DMS53 (cell line): Measurements from ENCODE around the gene TBCC.

ENCODE experiments used
- DNase-seq: peaks from one replicate; lab custom pipeline; 2025; lab: John Stamatoyannopoulos, UW

Gene TBCC

DNA sequence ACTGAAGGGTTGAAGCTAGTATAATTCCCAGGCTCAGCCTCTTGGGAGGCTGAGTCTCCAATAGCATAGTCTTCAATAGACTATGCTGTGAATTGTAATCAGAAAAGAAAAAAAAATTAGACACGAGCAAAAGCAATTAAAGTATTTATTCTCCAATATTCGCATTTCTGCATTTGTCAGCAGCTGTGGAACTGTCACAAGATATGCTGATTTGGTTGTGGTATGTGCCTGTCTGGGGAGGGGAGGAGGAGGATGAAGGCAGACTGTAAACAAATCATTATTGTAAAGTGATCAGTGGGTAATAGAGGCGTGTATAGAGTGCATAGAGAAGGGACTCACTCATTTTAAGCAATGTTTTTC, 25.8 kb upstream of the TBCC start:
- no peak for DNase-seq

DNA sequence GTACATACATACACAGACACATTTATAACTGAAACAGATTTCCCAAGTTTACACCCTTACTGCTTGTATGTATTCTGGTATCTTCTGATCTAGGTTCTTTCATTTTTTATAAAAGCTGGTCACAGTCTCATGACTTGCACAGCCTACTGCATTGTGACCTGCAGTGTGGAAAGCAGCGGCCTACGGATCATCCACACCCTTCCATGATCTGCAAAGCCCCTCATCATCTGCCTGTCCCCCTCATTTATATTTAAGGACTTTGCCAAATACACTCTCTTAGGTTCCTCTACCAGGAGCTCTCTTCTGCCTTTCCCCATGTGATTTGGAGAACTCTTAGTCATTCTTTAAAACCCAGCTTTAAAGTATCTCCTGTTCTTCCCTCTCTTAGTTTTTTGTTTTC, 23.9 kb upstream of the TBCC start:
- no peak for DNase-seq

DNA sequence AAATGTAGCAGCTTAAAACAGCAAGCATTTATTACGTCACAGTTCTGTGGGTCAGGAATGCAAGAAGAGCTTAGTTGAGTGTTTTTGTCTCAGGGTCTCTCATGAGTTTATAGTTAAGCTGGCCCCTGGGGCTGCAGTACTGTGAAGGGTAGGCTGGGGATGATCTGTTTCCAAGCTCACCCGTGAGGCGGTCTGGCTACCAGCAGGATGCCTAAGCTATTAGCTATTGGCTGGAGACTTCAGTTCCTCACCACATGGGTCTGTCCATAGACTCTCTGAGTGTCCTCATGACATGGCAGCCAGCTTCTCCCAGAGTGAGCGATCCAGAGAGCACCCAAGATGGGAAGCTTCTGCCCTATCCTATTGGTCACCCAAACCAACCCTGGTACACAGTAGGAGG, 23.1 kb upstream of the TBCC start:
- DNase-seq: no peak

DNA sequence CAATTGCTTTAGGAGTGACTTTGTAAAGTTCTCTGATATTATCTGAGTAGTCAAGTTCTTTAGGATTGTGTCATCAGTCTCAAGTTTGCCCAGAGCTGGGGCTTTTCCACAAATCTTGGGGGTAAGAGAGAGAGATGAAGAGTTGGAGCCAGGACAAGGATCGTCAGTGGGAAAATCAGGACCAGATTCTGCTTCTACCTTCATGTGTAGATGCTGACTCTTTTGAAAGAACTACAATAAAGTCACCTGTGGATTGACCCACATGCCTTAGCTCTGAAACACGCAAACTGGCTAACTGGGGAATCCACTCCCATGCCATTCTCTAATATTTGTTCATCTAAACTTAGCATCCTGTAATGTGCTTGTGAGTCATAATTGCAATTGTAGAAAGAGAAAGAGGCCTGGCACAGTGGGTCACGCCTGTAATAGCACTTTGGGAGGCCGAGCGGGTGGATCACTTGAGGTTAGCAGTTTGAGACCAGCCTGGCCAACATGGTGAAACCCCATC, 20.3 kb upstream of the TBCC start:
- DNase-seq: no peak

DNA sequence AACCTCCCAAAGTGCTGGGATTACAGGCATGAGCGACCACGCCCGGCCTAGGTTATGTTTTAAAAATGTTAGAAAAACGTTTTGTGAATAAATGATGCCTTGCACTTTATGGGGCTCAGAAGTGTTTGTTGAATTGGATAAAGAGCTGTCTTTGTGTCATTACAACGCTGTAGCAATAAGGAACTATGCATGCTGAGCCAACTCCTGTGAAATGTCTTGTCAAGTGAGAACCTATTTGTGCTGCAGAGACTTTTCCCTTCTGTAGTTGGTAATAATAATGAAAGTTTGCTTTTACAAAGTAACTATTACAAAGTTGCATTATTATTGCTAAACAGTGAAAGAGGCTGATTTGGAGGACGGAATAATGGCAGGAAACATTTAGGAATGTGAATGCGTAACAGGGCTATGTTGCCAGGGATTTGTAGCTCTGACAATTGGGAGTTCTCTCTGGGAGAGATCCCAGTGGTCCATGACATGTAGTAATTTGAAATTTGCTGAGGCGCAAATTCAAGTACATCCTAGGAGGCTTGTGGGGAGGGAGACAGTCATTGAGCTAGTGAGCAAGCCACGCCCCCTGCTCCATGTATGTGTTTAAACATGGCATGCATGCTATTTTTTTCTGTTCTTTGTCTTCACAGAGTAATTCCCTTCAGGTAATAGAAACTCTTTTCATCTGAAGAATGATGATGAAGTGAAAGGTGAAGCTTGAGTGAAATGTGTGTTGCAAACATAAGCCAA, 19.2 kb upstream of the TBCC start:
- DNase-seq: no peak

DNA sequence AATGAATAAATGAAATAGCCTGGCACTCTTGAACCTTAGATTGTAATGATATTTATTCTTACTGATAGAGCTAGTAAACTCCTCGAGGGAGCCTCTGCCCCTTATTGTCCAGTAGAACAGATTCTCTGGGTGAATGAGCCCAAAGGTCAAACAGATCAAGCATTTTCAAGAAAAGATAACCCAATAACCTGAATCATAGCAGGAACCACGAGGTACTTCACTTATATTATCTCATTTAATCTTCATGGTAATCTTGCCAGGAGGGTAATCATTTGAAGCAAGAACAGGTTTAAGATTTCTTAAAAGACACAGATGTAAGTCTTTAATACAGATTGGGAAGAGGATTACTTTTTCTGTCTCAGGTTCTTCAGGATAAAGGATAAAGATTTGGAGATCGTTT, 17.0 kb upstream of the TBCC start:
- no peak for DNase-seq

DNA sequence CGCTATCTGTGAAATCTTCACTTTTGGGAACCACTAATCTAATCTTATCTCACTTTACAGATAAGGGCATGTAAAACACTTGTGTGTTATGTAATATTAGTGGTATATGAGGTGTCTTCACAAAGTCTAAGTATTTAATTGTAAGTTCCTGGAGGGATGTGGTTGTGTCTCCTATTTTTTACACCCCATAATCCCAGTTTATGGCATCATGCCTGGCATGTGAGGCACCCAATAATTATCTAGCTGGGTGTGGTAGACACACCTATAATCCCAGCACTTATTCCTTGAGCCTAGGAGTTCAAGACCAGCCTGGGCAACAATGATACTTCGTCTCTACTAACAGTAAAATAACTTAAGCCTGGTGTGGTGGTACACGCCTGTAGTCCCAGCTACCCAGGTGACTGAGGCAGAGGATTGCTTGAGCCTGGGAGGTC, 16.5 kb upstream of the TBCC start:
- DNase-seq: no peak

DNA sequence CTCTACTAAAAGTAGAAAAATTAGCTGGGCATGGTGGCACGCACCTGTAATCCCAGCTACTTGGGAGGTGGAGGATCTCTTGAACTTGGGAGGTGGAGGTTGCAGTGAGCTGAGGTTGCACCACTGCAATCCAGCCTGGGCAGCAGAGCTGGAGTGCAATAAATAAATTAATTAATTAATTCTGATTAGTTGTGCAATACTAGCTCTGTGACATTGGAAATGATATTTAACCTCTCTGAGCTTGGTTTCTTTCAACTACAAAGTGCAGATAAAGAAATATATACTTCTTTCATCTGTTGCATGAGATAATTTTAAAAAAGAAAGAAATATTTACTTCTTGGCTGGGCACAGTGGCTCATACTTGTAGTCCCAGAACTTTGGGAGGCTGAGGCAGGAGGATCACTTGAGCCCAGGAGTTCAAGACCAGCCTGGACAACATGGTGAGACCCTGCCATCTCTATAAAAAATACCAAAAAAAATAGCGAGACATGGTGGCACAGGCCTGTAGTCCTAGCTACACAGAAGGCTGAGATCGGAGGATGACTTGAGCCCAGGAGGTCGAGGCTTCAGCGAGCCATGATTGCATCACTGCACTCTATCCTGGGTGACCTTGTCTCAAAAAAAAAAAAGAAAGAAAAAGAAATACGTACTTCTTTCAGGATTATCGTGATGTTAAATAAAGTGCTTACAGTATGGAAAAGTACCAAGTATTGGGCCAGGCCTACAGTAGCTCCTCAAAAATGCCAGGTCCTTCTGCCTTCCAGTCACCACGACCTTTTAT, 15.6 kb upstream of the TBCC start:
- DNase-seq: no peak

DNA sequence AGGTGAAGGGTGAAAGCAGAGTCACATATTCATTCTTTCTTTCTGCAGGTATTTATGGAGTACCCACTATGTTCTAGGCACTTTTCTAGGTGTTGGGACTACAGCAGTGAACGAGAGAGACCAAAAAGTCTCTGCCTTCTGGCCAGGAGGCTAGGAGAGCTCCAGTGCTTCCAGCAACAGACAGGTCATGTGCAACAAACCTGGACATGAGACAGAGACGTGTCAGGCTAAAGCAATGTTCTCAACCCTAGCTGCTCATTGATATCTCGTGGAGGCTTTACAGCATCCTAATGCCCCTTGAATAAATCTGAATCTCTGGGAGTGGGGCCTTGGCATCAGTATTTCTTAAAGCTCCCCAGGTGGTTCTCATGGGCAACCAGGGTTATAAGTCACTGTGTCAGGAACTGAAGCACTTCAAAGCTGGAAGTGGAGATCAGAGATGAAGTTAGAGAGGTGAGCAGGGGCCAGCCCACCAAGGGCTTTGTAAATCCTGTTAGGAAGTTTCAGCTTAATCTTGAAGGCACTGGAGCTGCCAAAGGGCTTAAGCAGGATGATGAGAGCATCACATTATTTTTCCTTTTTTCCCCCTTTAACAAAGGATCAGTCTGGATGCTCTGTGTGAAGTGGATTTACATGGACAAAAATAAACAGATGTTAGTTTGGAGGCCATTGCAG, 13.0 kb upstream of the TBCC start:
- DNase-seq: no peak

DNA sequence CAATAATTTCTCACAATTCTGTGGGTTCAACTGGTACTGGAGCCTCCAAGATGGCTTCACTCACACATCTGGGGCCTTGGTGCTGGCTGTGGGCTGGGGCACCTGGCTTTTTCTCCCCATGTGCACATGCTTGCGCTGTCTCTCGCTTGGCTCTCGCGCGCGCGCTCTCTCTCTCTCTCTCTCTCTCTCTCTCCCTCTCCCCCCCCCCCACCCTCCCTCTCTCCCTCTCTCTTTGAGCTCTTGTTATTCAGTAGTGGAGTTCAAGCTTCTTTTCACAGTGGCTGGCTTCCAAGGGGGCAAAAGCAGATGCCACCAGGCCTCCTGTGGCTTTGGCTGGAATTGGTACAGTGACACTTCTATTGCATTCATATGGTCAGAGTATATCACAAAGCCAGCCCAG, 10.8 kb upstream of the TBCC start:
- no peak for DNase-seq

DNA sequence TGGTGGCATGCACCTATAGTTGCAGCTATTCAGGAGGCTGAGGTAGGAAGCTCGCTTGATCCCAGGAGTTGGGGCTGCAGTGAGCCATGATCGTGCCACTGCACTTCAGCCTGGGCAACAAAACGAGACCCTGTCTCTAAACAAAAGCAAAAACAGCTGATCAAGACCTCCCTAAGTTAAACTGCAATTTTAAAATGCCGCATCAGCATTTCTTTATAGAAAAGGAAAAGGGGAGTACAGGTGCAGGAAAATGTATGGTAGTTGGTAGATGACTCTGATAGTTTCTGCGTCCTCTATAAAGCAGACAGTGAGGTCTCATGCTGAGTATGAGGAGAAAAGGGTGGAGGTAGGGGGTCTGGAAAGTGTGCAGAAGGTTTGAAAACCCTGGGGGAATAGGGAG, 8.9 kb upstream of the TBCC start:
- no peak for DNase-seq

DNA sequence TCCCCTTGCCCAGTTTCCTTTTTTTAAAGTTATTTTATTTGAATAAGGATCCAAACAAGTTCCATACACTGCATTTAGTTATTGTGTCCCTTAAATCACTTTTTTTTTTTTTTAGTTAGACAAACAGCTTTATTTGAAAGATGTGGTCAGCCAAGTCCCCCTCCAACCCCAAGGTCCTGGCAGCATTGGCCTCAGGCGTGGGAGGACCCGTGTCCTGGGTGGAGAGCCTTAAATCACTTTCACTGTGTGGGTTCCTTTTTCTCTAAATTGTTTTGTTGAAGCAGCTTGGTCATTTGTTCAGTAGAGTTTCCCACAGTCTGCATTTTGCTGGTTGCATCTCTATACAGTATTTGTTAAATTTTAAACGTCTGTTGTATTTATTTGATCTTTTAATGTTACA, 5.2 kb upstream of the TBCC start:
- no peak for DNase-seq

DNA sequence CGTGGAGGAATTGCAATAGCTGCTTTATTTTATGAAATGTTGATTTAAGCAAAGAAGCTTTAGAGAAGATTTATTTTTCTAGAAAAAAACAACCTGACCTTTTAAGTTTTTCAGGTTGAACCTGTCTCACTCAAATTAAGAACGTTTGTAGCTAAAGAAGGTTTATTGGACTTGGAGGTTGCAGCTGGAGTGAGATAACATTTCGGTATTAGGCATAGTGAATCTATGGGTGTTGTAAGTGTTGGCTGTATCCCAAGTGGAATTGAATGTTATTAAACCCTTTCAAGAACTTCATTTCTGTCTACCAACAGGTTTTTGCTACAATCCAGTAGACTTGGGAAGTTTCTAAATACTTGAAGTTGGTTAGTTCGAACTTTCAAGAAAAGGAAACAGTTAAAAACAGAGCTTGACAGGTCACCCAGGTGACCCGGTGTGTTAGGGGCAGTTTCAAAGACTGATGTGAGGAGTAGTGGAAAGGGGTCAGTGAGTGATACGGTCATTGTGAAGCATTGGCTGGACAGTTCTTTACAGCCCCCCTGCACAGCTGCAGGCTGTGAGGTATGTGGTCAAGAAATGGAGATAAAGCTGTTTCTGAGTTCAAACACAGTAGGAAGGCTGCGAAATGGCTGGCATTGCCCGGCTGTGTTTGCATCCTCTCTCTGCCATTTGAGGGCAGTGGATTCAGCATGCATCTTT, 2.4 kb upstream of the TBCC start:
- DNase-seq: no peak

DNA sequence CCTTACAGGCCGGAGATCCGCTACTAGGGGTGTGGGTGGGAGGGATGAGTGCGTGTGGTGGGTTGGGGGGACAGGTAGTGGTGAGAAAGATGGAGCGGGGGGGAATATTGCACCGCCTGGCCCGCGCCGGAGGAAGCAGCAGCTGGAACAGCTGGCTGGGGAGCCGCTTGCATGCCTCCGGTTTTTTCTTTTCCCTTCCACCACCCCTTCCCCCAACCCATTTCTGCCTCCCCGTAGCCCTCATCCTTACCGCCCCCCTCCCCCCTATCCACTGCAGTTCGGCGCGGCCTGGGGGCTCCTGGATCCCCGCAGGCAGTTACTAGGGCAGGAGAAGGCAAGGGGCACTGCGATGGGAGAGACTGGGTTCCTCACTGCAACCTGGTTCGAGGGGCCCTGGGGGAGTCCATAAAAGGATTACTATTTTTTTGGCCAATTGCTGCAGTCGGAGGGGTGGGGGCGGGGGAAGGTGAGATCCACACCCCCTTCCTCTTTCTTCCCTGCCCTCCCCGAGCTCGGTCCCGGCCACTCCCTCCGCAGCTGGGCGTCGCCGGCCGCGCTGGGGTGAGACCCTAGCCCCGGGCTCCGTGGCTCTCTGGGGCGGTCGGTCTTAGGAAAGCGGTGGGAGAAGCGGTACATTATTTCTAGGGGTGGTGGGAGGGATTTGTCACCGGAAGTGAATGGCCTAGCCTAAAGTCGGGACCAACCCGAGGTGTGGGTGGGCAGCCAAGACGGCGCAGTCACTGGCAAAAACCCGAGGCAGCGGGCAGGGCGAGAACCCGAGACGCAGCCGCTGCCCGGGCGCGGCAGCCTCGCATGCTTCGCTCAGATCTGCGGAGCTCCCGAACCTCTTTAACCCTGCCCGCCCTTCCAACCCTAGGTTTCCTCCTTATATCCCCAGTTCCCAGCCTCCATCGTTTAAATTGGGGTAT, 824 bp upstream of the TBCC start:
- DNase-seq: peak; percentile 90

DNA sequence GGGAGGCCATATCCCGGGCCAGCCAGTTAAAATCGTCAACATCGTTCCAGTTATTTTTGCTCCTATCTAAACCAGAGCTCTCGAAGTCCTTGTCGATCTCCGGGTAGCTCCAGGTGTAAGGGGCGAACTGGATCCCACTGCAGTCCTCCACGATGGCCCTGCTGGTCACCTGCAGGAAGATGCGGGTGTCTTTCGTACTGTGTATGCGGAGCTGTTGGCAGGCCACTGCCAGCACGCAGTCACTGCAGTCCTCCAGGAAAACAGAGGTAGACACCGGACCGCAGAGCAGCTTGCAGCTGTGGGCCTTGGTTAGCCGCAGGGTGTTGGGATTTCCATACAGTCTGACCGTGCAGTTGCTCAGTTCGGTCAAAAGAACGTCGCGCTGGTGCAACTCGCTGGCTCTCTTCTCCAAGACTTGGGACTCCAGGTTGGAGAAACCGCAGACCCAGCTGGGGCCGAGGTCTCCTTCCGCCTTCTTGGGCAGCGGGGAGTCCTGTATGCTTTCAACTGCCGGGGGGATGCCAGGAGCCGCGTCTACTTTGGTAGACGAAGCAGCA, 742 bp downstream of the TBCC start:
- peak; percentile 69 for DNase-seq

DNA sequence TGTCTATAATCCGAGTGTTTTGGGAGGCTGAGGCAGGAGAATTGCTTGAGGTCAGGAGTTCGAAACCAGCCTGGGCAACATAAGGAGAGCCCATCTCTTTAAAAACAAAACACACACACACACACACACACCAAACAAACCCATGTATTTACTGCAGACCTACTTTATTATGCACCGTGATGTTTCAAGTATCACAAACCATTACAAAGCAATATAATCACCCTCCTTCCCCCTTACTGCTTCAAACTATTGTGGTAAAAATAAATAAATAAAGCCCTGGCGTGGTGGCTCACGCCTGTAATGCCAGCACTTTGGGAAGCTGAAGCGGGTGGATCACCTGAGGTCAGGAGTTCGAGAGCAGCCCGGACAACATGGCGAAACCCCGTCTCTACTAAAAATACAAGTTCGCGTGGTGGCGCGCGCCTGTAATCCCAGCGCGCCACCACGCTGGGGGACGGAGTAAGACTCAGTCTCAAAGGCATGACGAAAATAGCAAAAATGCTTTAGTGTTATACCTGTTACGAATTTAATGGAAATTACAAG, 1.5 kb downstream of the TBCC start:
- no peak for DNase-seq

DNA sequence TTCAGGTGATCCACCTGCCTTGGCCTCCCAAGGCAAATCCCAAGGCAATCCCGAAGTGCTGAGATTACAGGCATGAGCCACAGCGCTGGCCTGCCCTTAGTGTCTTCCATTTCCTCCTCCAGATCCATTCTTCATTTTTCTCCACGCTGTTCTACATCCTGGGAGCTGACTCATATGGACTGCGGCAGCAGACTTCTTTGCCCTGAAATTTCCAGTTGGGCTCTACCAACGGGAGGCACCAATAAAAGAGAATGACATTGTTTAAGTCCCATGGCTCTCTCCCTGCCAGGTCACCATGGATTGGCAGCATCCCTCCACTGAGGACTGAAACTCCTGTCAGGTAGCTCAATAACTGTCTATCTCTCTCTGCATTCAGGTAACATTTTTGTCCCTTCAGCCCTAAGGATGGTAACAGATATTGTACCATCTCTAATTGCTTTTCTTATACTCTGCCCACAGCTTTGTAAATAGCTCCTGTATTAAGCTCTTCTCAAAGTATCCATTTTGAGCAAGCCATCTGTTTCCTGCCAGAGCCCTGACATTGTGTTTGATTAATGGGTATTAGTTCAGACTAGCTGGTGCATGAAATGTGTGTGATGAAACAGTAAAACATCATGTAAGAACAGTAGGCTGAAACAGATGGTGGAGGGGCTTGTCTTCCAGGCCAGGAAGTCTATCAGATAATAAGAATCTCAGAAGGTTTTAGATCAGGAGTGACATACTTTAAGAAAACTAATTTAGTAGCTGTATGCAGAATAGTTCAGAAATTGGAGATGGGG, 3.6 kb downstream of the TBCC start:
- DNase-seq: peak; percentile 70

DNA sequence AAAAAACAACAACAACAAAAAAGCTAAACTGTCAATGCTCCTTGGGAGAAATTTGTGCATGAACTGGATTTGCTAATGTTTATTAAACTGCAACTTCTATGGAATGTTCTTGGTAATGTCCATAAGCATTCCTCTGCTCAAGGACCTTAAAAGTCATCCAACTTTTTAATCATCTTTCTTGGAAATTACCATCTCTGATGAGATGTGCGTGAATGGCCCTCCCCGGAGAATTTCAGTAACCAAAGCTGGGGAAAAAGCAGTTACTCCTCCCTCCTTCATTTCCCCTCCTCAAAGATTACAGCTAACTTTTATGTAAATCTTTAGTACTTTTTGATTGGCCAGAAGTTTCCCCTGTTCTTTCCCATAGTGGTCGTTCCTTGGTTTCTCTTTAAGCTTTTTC, 5.2 kb downstream of the TBCC start:
- no peak for DNase-seq

DNA sequence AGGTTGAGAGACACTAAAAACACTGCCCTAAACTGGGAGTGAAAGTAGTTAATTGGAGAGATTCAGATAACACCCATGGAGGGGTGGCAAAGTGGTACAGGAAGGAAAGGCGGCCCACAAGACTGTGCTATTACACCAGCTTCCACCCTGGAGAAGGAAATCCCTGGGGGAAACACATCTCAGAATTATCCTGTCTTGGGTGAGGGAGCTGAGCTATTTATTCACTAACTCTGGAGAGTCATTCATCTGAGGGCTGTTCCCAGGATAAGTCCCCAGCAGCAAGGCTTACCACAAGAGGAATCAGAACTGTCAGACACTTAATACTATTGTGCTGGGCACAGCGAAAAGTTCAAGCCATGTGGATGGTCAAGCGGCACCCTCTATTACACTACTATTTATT, 9.9 kb downstream of the TBCC start:
- DNase-seq: no peak
